Measurements from ENCODE around the gene IFNE. TPM values are rescaled to one million over a fixed set of nuclear protein-coding genes. Genes with fewer than 3 reads are reported as not detected.

The IFNE gene
- total and polyA plus RNA-seq, 11 donors: 0.68 TPM; not detected in 10

DNA sequence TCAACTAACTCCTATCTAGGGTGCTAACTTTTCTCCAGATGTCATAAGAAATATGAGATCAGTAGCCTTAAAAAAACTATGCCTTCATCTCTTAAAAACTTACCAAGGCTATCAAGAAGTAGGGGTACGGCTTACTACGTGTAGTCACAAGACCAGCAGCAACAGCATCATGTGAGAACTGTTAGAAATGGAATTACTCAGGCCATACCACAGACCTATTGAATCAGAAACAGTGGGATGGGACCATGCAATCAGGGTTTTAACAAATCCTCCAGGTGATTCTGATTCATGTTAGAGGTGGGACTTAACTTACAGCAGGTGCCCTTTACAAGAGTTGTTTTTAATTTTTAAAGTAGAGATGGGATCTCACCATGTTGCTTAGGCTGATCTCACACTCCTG is 4.6 kb downstream of the IFNE start:
- ATAC-seq (no peak), DNase-seq (no peak)
- Histone ChIP-seq H3K4me3 (no peak overlapping the region), H3K36me3 (no peaks in the 10 kb centered on the region), H3K27me3 (peaks cover 0 to 5% (median 0%) of the 10 kb centered on the region in 9 donors), H3K27ac (no peak overlapping the region), H3K4me1 (peaks cover 0 to 5% (median 0%) of the 10 kb centered on the region in 12 donors), H3K9me3 (no peaks in the 10 kb centered on the region)
- intact Hi-C loops (cut with DNase I): no loop called here
- no peak for TF ChIP-seq POLR2A (IDR thresholded peaks at IDR 0.05)
- TF ChIP-seq, protein P1, sequence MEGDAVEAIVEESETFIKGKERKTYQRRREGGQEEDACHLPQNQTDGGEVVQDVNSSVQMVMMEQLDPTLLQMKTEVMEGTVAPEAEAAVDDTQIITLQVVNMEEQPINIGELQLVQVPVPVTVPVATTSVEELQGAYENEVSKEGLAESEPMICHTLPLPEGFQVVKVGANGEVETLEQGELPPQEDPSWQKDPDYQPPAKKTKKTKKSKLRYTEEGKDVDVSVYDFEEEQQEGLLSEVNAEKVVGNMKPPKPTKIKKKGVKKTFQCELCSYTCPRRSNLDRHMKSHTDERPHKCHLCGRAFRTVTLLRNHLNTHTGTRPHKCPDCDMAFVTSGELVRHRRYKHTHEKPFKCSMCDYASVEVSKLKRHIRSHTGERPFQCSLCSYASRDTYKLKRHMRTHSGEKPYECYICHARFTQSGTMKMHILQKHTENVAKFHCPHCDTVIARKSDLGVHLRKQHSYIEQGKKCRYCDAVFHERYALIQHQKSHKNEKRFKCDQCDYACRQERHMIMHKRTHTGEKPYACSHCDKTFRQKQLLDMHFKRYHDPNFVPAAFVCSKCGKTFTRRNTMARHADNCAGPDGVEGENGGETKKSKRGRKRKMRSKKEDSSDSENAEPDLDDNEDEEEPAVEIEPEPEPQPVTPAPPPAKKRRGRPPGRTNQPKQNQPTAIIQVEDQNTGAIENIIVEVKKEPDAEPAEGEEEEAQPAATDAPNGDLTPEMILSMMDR (IDR thresholded peaks at IDR 0.05): no peak
- WGBS, 4 donors: 70 to 83% (median 75%) methylated on average over 2 of the region's 2 CpGs

DNA sequence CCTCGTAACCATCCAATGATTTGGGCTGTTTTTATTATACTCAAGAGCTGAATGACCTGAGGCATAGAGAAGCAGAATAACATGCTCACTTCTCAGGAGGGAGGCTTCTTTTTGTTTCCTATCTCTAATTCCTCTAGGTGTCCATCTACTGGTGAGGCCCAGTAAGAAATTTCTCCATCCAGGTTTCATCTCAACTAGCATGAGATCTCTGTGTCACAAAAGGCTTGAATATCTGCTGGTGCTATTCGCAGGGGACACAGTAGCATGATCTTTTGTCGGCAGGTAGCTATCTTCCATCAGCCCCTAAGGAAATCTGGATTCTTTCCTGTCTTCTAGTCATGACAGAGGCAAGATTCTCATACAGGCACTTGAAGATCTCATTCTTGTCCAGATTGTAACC is 8.9 kb downstream of the IFNE start:
- no peak for TF ChIP-seq POLR2A (IDR thresholded peaks at IDR 0.05)
- TF ChIP-seq, protein P1 (IDR thresholded peaks at IDR 0.05): no peak
- Histone ChIP-seq H3K9me3 (no peaks in the 10 kb centered on the region), H3K27me3 (peaks cover 0 to 12% (median 0%) of the 10 kb centered on the region in 9 donors), H3K4me1 (no peaks in the 10 kb centered on the region), H3K4me3 (no peak overlapping the region), H3K27ac (no peak overlapping the region), H3K36me3 (no peaks in the 10 kb centered on the region)
- DNase-seq: no peak
- 66 to 87% (median 79%) methylated on average over 3 of the region's 3 CpGs for WGBS, 4 donors
- intact Hi-C loops (cut with DNase I): no loop called here
- ATAC-seq: no peak

DNA sequence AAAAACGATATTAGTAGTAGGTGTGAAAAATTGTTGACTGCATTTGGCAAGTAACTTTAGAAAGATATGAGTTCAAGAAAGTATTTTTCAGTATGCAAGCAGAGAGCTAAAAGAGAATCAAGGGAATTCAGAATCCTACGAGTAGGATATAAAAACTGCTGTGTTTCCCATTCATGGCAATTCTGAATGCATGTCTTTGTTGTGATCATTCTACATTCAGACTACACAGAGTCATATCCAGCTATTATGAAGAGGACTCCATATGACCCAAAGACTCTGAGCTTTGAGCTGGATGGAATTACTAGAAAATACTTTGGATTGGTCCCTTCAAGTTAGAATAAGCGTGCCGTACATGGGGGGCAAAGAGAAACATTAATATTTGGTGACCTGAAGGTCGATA is 12.0 kb downstream of the IFNE start:
- Histone ChIP-seq H3K36me3 (no peaks in the 10 kb centered on the region), H3K9me3 (no peaks in the 10 kb centered on the region), H3K27me3 (peaks cover 0 to 12% (median 0%) of the 10 kb centered on the region in 9 donors), H3K4me3 (no peak overlapping the region), H3K27ac (no peak overlapping the region), H3K4me1 (no peaks in the 10 kb centered on the region)
- 76 to 85% (median 80%) methylated on average over 5 of the region's 5 CpGs for WGBS, 4 donors
- ATAC-seq (no peak), DNase-seq (no peak)
- TF ChIP-seq, protein P1 (IDR thresholded peaks at IDR 0.05): no peak
- TF ChIP-seq POLR2A (IDR thresholded peaks at IDR 0.05): no peak
- intact Hi-C loops (cut with DNase I): no loop called here

DNA sequence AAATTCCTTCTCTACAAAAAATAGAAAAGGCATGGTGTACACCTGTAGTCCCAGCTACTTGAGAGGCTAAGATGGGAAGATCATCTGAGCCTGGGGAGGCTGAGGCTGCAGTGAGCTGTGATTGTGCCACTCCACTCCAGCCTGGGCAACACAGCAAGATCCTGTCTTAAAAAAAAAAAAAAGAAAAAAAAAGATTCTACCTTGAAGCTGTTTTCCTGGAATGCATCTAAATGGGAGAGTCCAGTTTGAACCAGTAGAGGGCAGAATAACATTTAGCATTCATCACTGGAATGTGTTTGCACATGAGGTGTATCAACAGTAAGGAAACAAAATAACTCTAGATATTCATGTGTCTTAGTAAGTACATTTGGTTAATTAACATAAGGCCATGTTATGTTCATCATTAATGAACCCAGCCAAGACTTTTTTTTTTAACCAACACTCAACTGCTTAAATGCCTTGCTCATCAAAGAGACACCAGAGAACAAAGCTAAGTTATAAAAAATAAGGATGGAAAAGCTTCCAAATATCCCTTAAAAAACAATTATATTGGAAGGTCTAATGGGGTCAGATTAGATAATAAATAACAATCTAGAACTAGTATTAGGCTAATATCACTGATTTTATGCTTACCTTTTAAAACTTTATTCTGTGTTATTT is 16.1 kb downstream of the IFNE start:
- no peaks in the 10 kb centered on the region for H3K36me3 ChIP-seq
- DNase-seq (no peak), ATAC-seq (no peak)
- H3K27me3 ChIP-seq: peaks cover 0 to 10% (median 0%) of the 10 kb centered on the region in 9 donors
- H3K4me1 ChIP-seq: no peaks in the 10 kb centered on the region
- no peak overlapping the region for H3K27ac ChIP-seq
- peaks cover 0 to 18% (median 2%) of the 10 kb centered on the region in 12 donors for H3K9me3 ChIP-seq
- TF ChIP-seq POLR2A (IDR thresholded peaks at IDR 0.05): no peak
- TF ChIP-seq, protein P1 (IDR thresholded peaks at IDR 0.05): peak; percentile 15 to 61 (median 41)
- H3K4me3 ChIP-seq: no peak overlapping the region
- intact Hi-C loops (cut with DNase I): loop anchor here in 3 of 10 donors (10.0 kb wide), 1 partner anchor 319 kb away; no protein-coding TSS in a partner anchor
